ENCODE data around the gene NARF. TPM values are rescaled to one million over a fixed set of nuclear protein-coding genes. Genes with fewer than 3 reads are reported as not detected.
"Not testable (repeated sequence)": the region's sequence is repeated elsewhere in the genome, so short reads cannot be mapped to it uniquely, and the experiment has no call there.

NARF gene
- total RNA-seq, 2 donors from 2014 or later, result 217 to 295 TPM

DNA sequence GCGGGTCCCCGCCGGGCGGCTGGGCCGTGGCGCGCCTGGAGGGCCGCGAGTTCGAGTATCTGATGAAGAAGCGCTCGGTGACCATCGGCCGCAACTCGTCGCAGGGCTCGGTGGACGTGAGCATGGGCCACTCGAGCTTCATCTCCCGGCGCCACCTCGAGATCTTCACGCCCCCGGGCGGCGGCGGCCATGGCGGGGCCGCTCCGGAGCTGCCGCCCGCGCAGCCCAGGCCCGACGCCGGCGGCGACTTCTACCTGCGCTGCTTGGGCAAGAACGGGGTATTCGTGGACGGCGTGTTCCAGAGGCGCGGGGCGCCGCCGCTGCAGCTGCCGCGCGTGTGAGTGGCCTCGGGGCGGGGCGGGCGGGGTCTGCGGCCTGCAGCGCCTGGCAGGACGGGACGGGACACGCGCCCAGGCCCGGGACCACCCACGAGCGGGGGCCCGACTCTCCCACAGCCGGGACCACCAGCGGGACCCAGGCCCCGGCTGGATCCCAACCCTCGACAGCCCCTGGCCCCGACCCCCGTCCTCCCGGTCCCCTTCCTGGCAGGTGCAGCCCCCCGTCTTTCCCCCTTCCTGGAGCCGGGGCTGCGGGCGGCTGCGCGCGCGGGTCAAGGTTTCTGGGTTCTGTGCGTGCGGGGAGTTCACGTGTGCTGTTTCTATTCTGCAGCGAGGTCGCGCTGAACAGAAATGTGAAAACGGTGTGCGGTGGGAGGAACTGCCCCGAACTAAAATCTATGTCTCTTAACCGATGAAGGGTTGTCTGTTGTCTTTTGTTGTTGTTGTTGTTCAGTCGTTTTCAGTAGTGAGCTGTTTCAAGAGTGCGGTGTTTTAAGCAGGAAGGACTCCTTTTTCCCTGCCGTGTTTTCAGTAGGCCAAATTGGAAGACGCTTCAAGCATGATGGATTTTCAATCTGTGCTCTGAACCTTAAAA lies 61.7 kb downstream of the NARF start:
- Mint-ChIP-seq H3K9me3 (no peaks in the 10 kb centered on the region), H3K4me3 (peak overlapping the region; percentile 99), H3K4me1 (ENCODE audit: low read depth in 2 of 2) (peaks cover 15 to 20% of the 10 kb centered on the region in 2 donors), H3K36me3 (peaks cover 7% of the 10 kb centered on the region), H3K27me3 (no peaks in the 10 kb centered on the region), H3K27ac (peak overlapping the region; percentile 84)
- no peak for DNase-seq (ENCODE audit: low spot score)
- ATAC-seq, result peak; percentile 17 to 36

DNA sequence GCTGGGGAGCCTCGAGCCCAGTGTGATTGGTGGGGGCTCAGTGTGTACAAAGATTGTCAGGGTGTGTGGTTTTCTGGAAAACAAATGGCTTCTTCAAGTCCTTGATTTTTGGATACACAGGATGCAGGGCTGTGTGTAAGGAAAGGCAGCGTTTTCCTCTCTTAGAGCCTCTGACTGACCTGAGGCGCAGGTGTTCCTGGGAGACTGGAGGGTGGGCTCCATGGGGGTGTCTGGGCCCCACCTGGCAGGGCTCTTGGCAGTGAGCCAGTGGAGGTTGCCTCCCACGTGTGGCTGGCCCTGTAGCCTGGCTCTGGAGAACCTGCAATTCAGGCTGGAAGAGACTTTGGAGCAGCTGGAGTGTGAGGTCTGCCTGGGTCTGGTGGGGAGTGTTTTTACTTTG lies 66.0 kb downstream of the NARF start:
- Mint-ChIP-seq H3K9me3 (no peaks in the 10 kb centered on the region), H3K4me3 (no peak overlapping the region), H3K27ac (no peak overlapping the region), H3K27me3 (no peaks in the 10 kb centered on the region), H3K4me1 (ENCODE audit: low read depth in 2 of 2) (peaks cover 37 to 39% of the 10 kb centered on the region in 2 donors), H3K36me3 (peaks cover 7% of the 10 kb centered on the region)
- ATAC-seq (no peak), DNase-seq (ENCODE audit: low spot score) (no peak)

DNA sequence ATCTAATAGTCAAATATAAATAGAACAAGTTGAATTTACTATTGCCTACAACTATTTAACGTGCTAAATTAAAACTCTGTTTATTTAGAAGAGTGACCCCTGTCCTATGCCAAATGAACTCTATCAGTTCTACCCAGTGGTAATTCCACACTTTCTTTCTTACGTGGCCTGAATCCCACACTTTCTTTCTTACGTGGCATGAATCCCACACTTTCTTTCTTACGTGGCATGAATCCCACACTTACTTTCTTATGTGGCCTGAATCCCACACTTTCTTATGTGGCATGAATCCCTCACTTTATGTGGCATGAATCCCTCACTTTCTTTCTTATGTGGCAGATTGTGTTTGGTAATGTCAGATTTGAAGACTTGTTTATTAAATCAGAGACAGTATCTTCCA lies 67.2 kb downstream of the NARF start:
- ATAC-seq, result no peak
- Mint-ChIP-seq H3K4me1 (ENCODE audit: low read depth in 2 of 2) (peaks cover 35 to 41% of the 10 kb centered on the region in 2 donors), H3K4me3 (no peak overlapping the region)

DNA sequence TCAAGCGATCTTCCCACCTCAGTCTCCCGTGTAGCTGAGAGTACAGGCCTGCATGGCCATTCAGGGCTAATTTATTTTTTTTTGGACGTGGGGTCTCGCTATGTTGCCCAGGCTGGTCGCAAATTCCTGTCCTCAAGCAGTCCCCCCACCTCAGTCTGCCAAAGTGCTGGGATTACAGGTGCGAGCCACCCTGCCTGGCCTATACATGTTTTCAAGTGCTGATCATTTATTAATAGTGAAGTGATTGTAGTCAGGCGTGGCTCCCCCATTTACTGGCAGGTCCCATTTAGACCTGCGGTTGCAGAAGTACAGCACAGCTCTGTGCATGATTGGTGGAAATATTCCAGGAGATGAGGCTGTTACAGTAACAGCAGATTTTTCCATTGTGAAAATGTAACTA lies 69.4 kb downstream of the NARF start:
- no peak overlapping the region for H3K4me3 Mint-ChIP-seq

More for the DNA sequence above, 67.2 kb downstream of the NARF start:
- Mint-ChIP-seq H3K9me3 (no peaks in the 10 kb centered on the region), H3K27ac (peak overlapping the region in 1 of 2 donors; percentile 21), H3K36me3 (peaks cover 2% of the 10 kb centered on the region), H3K27me3 (no peaks in the 10 kb centered on the region)
- DNase-seq (ENCODE audit: low spot score), result no peak

DNA sequence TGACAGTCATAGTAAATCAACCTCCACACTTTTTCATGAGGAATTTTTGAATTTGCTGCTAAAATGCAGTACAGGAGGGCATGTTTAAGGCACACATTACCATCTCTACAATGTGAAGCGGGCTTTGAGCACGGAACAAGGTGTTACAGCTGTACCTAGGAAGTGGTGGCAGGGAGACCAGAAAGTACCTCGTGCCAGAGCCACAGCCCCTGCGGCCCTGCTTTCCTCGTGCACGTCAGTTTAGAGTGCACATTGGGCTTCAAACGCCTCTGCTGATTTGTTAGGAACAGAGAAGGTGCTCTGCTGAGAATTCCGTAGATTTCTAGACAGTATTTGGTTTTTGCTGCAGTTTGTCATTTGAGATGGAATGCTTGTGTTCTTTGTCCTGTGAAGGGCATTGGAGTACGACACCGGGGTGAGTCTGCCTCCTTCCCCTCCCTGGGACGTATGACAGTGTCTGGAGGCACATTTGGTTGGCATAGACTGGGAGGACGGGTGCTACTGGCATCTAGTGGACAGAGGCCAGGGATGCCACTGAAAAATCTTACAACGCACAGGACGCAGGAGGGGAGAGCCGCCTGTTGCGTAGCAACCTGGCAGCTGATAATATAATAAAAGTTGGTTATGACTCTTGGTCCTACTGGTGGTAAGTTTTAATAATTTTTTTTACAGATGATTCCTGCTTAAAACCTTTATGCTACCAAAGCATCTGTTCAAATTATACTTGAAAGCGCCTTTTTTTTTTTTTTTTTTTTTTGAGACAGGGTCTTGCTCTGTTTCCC lies 70.1 kb downstream of the NARF start:
- peaks cover 34 to 42% of the 10 kb centered on the region in 2 donors for H3K4me1 Mint-ChIP-seq (ENCODE audit: low read depth in 2 of 2)
- no peak for ATAC-seq
- H3K27ac Mint-ChIP-seq, result peak overlapping the region in 1 of 2 donors; percentile 78

More for the DNA sequence above, 69.4 kb downstream of the NARF start:
- Mint-ChIP-seq H3K4me1 (ENCODE audit: low read depth in 2 of 2) (peaks cover 37 to 42% of the 10 kb centered on the region in 2 donors), H3K27ac (peak overlapping the region in 1 of 2 donors; percentile 78), H3K27me3 (no peaks in the 10 kb centered on the region), H3K9me3 (no peaks in the 10 kb centered on the region), H3K36me3 (no peaks in the 10 kb centered on the region)
- DNase-seq (ENCODE audit: low spot score), result no peak
- no peak for ATAC-seq

DNA sequence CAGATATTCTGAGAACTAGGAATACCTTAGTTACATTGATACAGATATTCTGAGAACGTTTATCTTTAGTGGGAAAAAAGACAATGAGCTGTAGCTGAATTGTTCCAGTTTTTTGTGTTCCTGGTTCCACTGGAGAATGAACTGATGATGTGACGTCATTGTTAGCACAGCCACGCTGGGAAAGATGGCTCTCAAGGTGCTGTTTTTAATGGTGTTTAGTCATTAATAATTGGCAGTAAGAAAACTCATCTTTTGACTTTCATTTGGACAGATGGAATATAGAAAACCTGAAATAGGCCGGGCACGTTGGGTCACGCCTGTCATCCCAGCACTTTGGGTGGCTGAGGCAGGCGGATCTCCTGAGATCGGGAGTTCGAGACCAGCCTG lies 71.4 kb downstream of the NARF start:
- peaks cover 42 to 46% of the 10 kb centered on the region in 2 donors for H3K4me1 Mint-ChIP-seq (ENCODE audit: low read depth in 2 of 2)
- H3K27ac Mint-ChIP-seq, result no peak overlapping the region
- no peaks in the 10 kb centered on the region for H3K9me3 Mint-ChIP-seq
- no peaks in the 10 kb centered on the region for H3K36me3 Mint-ChIP-seq
- ATAC-seq, result no peak
- H3K4me3 Mint-ChIP-seq, result no peak overlapping the region
- H3K27me3 Mint-ChIP-seq, result no peaks in the 10 kb centered on the region
- no peak for DNase-seq (ENCODE audit: low spot score)

More for the DNA sequence above, 70.1 kb downstream of the NARF start:
- Mint-ChIP-seq H3K36me3 (no peaks in the 10 kb centered on the region), H3K4me3 (no peak overlapping the region), H3K27me3 (no peaks in the 10 kb centered on the region), H3K9me3 (no peaks in the 10 kb centered on the region)
- DNase-seq (ENCODE audit: low spot score), result no peak

DNA sequence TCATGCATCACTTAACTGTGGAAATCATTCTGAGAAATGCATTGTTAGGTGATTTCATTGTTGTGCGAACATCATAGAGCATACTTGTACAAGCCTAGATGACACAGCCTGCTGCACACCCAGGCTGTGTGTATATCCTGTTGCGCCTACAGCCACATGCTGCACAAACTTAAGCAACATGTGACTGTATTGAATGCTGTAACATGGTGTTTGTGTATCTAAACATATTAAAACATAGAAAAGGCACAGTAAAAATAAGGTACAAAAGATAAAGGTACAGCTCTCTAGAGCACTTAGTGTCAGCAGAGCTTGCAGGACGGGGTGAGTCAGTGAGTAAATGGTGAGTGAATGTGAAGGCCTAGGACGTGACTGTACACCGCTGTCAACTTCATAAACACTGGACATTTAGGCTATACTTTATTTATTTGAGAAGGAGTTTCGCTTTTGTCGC lies 72.9 kb downstream of the NARF start:
- Mint-ChIP-seq H3K36me3 (no peaks in the 10 kb centered on the region), H3K4me3 (peak overlapping the region; percentile 21)

DNA sequence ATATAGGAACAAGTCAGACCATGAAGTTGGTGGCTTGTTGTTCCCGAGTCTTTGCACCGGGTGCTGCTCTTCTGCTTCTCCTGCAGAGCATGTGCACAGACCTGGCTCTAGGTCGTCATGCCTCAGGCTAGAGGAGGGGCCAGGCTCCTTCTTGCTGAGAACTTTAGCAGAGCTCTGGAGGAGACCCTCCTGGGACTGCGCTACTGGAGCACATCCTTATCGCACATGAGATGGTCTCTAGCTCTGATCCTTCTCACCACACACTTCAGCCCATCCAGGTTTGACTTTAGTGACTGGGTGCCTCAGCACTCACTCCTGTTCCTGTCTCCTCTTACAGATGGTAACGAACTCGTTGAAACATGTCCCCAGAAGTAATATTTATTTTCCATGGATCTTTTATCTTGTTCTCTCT lies 75.9 kb downstream of the NARF start:
- no peak for DNase-seq (ENCODE audit: low spot score)
- ATAC-seq, result no peak
- Mint-ChIP-seq H3K4me3 (no peak overlapping the region), H3K27ac (no peak overlapping the region), H3K27me3 (no peaks in the 10 kb centered on the region), H3K4me1 (ENCODE audit: low read depth in 2 of 2) (peaks cover 38 to 51% of the 10 kb centered on the region in 2 donors), H3K9me3 (no peaks in the 10 kb centered on the region), H3K36me3 (no peaks in the 10 kb centered on the region)

More for the DNA sequence above, 72.9 kb downstream of the NARF start:
- H3K27ac Mint-ChIP-seq, result peak overlapping the region; percentile 50 to 76
- peaks cover 47 to 51% of the 10 kb centered on the region in 2 donors for H3K4me1 Mint-ChIP-seq (ENCODE audit: low read depth in 2 of 2)
- H3K9me3 Mint-ChIP-seq, result no peaks in the 10 kb centered on the region
- no peaks in the 10 kb centered on the region for H3K27me3 Mint-ChIP-seq
- ATAC-seq (peak; percentile 60 to 61), DNase-seq (ENCODE audit: low spot score) (no peak)

DNA sequence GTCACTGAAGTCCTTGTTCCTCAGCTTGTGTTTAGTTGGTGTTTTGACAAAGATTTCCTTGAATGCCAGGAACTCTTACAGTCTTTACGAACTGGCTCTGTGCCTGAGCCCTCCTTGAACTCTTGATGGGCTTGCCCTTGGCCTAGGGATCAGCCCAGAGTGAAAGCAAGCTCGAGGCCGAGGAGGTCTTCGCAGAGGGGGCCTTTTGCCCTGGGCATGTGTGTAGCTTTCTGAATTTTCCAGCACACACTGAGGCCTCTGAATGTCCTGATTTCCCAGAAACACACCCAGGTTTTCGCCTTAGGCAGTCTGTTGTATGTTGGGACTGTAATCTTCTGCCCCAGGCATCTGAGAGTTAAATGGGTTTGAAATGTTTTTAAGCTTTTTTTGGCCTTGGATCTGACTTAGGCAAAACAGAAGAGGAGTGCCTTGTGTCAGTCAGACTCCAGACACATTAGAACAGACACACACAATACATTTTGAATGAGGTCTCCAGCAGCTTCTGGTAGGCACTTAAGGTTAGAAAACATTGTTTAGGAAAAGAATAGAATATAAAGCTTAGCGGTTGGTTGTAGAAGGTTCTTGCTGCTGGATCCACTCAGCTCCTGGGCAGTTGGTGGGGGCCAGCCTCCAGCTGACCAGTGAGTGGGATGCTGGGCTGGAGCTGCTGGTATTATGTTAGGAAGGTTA lies 78.1 kb downstream of the NARF start:
- H3K27me3 Mint-ChIP-seq, result no peaks in the 10 kb centered on the region
- no peaks in the 10 kb centered on the region for H3K9me3 Mint-ChIP-seq
- ATAC-seq (no peak), DNase-seq (ENCODE audit: low spot score) (no peak)
- peaks cover 34 to 43% of the 10 kb centered on the region in 2 donors for H3K4me1 Mint-ChIP-seq (ENCODE audit: low read depth in 2 of 2)
- H3K36me3 Mint-ChIP-seq, result no peaks in the 10 kb centered on the region
- H3K4me3 Mint-ChIP-seq, result no peak overlapping the region
- peak overlapping the region in 1 of 2 donors; percentile 63 for H3K27ac Mint-ChIP-seq

DNA sequence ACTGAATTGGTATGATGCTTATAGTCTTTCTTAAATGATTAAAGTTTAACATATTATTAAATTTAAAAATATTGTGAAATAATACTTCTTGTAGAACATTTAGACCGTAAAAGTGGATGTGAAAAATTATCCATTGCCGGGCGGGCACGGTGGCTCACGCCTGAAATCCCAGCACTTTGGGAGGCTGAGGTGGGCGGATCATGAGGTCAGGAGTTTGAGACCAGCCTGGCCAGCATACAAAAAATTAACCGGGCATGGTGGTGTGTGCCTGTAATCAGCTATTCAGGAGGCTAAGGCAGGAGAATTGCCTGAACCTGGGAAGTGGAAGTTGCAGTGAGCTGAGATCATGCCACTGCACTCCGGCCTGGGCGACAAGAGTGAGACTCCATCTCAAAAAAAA lies 78.7 kb downstream of the NARF start:
- H3K9me3 Mint-ChIP-seq; H3K27ac Mint-ChIP-seq; H3K4me3 Mint-ChIP-seq; H3K36me3 Mint-ChIP-seq; DNase-seq (ENCODE audit: low spot score); ATAC-seq; H3K27me3 Mint-ChIP-seq: not testable (repeated sequence)
- peaks cover 33 to 43% of the 10 kb centered on the region in 2 donors for H3K4me1 Mint-ChIP-seq (ENCODE audit: low read depth in 2 of 2)

DNA sequence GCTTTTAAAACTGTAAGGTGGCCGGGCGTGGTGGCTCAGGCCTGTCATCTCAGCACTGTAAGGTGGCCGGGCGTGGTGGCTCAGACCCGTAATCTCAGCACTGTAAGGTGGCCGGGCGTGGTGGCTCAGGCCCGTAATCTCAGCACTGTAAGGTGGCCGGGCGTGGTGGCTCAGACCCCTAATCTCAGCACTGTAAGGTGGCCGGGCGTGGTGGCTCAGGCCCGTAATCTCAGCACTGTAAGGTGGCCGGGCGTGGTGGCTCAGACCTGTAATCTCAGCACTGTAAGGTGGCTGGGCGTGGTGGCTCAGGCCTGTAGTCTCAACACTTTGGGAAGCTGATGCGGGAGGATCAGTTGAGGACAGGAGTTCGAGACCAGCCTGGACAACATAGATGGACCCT lies 80.5 kb downstream of the NARF start:
- DNase-seq (ENCODE audit: low spot score); ATAC-seq; H3K27ac Mint-ChIP-seq; H3K9me3 Mint-ChIP-seq; H3K36me3 Mint-ChIP-seq; H3K27me3 Mint-ChIP-seq; H3K4me3 Mint-ChIP-seq: not testable (repeated sequence)
- peaks cover 33 to 43% of the 10 kb centered on the region in 2 donors for H3K4me1 Mint-ChIP-seq (ENCODE audit: low read depth in 2 of 2)
